ENCODE data around the gene FANK1. TPM values are rescaled to one million over a fixed set of nuclear protein-coding genes. Genes with fewer than 3 reads are reported as not detected.
A peak's percentile ranks its signal among the peaks of the same experiment; 100 is the strongest.
"Not testable (repeated sequence)": the region's sequence is repeated elsewhere in the genome, so short reads cannot be mapped to it uniquely, and the experiment has no call there.

FANK1 gene
- polyA plus RNA-seq, 4 donors: 8.0 to 11.0 (median 10.5) TPM

DNA sequence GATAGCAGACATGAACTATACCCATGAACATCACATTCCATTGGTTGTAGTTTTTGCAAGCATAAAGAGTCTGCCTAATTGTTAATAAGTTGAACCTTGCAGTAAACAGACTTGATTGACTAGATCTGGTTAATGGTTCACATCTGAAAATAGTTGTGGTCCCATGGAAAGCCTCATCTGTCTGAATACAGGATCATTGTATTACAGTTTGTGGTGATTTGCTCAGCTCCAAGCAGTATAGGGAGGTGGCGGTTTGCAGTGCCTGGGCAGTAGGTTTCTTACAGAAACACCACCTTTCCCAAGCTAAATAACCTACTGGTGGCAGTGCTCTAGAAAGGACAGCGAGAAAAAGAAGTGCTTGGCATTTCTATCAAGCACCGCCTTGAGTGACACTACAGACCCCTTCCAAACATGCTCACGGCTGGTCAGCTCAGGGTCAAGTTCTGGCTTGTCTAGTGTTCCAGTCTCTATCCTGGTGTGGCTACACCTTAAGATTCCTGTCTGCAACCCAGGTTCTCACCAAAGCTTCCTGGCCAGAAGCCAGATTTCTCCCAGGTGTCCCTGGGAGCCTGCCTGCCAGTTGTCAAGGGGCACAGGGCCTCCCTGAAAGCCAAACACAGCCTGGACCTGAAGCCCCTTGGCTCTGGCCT is 119.9 kb downstream of the FANK1 start:
- DNase-seq (ENCODE audit: low read depth in 4 of 4, low spot score in 2 of 4): no peak

DNA sequence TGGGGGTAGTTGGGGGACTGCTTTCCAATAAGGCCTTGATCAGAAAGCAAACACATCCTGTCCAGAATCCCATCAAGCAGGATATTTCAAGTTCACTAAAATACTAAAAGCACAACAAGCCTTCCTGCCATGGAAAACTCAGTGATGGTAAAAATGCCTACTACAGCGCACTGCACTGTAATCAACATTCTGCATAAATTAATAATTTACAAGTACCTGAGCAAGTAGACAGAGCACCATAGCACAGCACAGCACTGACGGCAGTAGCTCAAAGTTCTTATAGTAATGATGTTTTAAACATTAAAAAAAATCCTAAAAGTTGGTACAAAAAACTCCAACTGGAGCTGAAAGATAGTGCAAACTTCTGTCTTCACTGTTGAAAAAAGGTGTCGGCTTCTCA is 120.5 kb downstream of the FANK1 start:
- DNase-seq (ENCODE audit: low read depth in 4 of 4, low spot score in 2 of 4): no peak

DNA sequence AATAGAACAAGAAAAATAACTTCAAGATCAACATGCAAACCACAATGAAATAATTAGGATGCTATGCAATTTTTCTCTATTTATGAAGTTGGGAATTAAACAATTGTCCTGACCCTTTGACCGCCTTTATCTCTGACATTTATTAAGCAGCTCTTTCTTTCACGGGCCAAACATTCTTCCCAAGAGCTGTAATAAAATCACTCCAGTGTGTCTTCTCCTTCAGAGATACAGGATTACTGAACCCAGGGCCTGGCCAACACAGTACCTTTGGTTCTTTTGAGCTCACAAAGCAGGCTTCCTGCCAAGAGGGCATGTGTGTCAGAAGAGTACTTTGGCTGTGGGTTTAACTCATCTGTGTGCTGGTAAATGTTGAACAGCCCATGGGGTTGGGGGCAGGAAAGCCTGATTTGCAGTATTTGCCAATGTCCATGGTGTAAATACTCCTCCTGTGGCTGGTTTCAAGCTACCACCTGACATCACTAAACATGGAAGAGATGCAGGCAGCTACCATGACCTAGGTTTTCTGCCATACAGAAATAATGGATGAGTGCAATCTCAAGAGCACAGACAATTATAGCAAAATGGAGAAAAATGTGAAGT is 121.7 kb downstream of the FANK1 start:
- DNase-seq (ENCODE audit: low read depth in 4 of 4, low spot score in 2 of 4): no peak

DNA sequence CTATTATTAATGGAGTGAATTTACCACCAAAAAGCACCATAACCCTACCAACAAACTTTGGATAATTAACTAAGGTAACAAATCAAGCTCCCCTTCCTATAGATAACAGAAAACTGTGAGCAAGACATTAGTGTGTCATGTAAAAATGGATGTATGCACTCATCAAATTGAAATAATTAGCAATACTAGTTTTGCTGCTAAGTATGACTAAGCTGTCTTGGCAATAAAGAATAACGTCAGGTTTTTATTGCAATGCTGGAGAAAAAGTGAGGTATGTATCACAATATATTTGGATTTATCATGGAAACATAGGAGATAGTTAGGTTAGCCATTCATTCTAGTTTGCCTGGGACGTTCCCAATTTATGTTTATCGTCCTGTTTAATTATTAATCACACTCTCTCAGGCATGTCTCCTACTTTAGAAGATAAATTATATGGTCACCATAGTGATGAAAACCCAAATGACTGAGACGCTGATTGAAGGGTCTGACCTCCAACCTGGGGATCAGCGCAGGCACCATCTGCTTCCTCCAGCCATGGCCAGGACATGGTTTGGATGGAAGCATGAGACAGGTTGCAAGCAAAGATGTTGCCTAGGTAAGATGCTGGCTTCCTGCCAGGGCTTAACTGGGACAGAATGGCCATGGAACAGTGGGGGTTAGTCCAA is 125.6 kb downstream of the FANK1 start:
- no peak for DNase-seq (ENCODE audit: low read depth in 4 of 4, low spot score in 2 of 4)

DNA sequence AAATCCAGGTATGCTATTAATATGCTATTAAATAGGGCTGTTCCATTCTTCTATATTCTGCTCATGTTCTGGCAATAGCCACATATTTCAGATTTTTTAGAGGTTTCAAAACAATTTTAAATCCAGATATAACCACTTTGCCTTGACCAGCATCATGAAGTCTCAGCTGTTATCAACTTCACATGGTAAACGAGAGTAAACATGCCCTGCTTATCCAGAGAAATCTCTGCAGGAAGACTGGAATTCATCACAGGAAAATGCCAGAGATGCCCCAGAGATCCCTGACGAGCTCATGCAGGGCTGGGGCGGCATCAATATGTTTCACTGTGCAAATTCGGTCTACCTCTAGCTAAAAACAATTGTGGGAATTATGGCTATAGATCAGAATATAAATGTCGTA is 126.5 kb downstream of the FANK1 start:
- no peak for DNase-seq (ENCODE audit: low read depth in 4 of 4, low spot score in 2 of 4)

DNA sequence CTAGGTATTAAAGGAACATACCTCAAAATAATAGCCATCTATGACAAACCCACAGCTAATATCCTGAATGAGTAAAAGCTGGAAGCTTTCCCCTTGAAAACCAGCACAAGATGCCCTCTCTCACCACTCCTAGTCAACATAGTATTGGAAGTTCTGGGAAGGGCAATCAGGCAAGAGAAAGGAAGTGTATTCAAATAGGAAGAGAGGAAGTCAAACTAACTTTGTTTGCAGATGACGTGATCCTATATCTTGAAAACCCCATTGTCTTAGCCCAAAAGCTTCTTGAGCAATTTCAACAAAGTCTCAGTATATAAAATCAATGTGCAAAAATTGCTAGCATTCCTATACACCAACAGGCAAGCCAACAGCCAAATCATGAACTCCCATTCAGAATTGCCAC is 131.3 kb downstream of the FANK1 start:
- no peak for DNase-seq (ENCODE audit: low read depth in 4 of 4, low spot score in 2 of 4)

DNA sequence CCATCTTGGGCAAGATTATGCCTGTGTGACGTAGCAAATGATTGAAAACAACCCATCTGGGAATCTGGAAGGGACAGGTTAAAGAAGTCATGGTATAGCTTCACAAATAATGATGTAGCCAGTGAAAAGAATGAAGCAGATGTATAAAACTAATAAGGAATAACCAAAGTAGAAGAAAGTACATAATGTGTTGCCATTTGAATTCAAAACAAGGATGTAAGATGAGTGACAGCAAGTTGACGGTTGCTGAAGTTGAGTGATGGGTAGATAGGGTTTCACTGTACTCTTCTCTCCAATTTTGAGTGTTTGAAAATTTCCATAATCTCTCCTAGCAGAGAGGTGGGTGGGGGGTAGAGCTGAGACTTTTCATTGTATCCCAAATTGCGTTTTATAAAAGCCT is 133.6 kb downstream of the FANK1 start:
- no peak for DNase-seq (ENCODE audit: low read depth in 4 of 4, low spot score in 2 of 4)

DNA sequence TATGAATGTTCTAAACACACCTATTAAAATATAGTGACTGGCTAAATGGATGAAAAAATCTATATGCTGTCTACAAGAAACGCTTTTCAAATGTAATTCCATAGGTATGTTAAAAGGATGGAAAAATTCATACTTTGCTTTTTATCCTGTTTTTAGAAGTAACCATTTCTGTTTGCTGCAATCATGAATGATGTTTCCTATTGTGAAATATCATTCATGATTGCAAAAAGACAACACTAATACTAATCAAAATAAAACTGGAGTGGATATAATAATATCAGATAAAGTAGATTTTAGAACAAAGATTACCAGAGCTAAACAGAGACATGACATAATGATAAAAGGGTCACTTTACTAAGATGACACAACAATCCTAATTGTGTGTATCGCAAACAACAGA is 138.2 kb downstream of the FANK1 start:
- no peak for DNase-seq (ENCODE audit: low read depth in 4 of 4, low spot score in 2 of 4)

DNA sequence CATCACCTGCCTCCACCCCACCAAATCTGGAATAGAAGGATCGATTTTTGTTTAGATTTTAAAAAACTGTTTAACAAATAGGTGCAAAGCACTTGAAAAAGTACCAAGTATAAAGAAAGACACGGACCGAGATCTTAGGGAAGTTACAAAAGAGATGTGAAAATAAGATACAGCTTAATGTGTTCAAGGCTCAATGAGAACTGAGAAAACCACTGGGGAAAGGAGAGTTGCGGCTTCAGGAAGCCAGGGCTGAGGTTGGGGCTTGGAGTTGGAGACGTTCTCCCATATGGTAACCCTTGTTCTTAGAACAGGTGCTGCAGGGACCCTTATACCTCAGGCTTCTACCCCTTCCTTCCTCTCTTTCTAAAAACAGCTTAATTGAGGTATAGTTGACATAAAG is 140.2 kb downstream of the FANK1 start:
- DNase-seq (ENCODE audit: low read depth in 4 of 4, low spot score in 2 of 4): no peak

DNA sequence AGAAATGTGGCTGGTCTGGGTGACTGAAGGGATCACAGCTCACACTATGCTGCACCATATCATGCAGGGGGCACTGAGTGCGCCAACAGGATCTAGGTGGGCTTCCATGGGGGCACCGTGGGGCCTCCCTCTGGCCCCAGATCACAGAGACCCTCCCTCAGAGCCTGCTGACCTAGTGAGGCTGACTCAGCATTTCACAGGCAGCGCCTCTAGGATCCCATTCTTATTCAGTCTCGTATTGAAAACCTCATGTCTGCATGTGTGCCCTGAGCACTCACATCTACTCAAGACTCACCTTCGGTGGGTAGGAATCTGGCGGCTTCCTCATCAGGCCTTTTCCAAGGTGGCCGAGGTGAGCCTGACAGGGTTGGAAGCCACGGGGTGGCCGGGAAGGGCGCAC is 141.6 kb downstream of the FANK1 start:
- DNase-seq (ENCODE audit: low read depth in 4 of 4, low spot score in 2 of 4): no peak

DNA sequence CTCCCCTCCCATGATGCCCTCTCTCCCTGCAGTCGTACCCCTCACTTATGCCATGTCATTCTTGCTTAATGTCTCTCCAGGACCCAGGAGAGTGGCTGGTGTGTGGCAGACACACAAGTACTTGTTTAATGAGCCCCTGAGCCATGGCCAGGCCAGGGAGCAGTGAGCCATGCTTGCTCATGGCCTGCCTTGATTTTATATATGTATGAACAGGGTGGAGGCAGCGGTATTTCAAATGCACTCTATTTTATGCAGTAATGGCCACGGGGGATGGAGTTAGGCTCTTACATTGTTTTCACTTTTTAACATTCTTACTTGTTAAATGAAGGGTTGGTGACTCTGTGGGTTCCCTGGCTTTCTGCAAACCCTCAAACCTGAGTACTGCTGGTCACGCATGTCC is 144.8 kb downstream of the FANK1 start:
- no peak for DNase-seq (ENCODE audit: low read depth in 4 of 4, low spot score in 2 of 4)

DNA sequence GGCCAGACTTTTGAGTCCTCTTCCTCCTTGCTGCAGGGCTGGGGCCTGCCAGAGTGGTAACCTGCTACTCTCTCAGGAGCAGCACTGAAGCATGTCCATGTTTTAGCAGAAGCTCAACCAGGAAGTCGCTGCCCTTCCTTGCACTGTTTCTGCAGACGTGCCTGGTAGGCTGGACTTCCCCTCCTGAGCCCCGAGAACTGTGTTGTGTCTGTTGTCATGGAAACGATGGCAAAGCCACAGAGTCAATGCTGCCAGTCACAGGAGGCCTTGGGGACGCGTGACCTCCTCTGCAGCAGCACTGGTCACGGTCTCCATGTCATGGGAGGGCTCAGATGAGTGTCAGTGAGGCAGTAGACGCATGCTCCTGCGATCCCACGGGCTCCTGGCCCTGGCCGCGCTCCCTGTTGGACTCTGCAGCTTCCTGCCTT is 145.5 kb downstream of the FANK1 start:
- DNase-seq (ENCODE audit: low read depth in 4 of 4, low spot score in 2 of 4): peak; percentile 69 to 87 (median 74)

DNA sequence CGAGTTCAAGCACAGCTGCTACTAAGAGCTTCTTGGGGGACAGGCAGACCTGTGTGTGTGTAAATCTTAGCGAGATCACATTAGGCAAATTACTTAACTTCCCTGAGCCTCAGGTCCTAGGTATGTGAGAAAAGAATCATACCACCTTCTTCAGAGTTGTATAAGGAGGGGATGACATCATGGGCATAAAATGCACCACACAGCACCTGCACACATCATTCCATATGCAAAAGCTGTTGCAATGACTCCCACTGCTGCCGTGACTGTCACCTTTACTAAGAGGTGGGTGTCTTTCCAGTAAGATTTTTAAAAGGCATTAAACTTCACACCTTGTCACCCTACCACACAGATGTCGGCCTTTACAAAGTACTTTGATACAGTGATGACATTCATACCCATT is 146.0 kb downstream of the FANK1 start:
- DNase-seq (ENCODE audit: low read depth in 4 of 4, low spot score in 2 of 4): no peak

DNA sequence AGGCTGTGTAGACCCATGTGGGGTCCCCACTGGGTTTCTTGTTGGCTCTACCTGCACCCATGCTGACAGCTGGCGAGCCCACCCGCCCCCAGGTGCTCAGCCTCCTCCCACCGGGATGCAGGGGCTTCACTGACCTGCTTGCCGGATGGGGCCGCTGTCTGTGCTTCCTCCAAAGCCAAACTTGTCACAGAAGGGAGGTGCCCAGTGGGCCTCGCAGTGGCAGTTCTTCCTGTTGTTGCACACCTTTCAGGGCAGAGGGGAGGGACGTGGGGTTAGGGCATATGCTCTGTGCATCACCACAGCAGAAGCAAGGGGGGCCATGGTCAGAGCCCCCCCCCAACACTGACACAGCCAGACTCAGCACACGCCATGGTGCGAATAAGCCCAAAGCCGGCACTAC is 146.5 kb downstream of the FANK1 start:
- DNase-seq (ENCODE audit: low read depth in 4 of 4, low spot score in 2 of 4): no peak

DNA sequence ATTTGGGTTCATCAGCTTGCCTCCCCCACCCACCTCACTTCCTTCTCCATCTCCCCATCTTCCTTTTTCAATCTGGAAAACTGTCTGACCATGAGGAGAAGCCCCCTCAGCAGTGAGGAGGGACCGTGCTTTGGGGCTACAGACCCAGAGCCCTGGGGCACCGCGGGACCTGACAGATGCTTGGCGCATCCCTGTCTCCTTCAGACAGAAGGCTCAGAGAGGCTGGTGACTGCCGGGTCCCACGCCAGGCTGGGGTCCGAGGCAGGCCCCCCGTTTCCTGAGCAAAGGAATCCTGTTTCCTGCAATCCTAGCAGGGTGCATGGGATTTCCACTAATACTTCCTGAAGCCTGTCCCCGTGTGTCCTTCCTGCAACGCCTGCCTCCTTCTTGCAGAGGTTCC is 147.0 kb downstream of the FANK1 start:
- DNase-seq (ENCODE audit: low read depth in 4 of 4, low spot score in 2 of 4): no peak

DNA sequence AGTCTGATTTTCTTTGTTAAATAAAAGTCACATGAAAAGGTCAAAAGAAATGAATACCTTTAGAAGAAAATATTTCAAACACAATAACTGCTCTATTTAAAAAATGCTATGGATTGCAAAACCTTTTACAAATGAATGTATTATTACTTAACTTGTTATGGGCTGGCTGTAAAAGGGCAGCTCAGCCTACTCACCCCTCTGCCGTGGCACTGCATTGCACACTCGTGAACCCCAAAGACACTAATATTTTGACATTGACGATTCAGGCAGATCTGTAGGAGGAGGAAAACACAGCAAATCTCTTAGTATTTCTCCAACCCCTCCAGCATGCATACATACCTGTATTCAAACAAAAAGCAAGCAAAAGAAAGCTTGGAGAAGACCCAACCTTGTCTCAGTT is 149.5 kb downstream of the FANK1 start:
- no peak for DNase-seq (ENCODE audit: low read depth in 4 of 4, low spot score in 2 of 4)

DNA sequence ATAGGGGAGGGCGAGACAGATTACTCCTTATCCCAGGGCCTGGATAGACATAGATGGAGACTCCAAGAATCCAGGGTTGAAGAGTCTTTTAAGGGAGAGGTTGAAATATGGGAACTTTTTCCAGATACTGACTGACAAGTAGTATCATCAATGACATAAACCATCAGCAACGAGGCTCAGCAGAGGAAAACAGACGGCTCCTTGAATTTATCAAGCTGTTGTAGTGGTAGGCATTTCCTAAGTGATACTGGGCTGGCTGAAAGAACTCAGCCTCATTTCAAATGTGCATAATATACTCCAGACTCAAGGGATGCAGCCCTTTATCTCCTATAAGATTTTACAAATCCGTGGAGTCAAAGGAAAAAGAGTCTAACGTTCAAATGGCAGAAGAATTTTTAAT is 150.5 kb downstream of the FANK1 start:
- no peak for DNase-seq (ENCODE audit: low read depth in 4 of 4, low spot score in 2 of 4)

DNA sequence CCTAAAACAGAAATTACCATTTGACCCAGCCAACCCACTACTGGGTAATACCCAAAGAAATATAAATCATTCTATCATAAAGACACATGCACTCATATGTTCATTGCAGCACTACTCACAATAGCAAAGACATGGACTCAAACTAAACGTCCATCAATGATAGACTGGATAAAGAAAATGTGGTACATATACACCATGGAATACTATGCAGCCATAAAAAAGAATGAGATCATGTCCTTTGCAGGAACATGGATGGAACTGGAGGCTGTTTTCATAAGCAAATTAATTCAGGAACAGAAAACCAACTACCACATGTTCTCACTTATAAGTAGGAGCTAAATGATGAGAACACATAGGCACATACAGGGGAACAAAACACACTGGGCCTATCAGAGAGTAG is 151.4 kb downstream of the FANK1 start:
- not testable (repeated sequence) for DNase-seq (ENCODE audit: low read depth in 4 of 4, low spot score in 2 of 4)

DNA sequence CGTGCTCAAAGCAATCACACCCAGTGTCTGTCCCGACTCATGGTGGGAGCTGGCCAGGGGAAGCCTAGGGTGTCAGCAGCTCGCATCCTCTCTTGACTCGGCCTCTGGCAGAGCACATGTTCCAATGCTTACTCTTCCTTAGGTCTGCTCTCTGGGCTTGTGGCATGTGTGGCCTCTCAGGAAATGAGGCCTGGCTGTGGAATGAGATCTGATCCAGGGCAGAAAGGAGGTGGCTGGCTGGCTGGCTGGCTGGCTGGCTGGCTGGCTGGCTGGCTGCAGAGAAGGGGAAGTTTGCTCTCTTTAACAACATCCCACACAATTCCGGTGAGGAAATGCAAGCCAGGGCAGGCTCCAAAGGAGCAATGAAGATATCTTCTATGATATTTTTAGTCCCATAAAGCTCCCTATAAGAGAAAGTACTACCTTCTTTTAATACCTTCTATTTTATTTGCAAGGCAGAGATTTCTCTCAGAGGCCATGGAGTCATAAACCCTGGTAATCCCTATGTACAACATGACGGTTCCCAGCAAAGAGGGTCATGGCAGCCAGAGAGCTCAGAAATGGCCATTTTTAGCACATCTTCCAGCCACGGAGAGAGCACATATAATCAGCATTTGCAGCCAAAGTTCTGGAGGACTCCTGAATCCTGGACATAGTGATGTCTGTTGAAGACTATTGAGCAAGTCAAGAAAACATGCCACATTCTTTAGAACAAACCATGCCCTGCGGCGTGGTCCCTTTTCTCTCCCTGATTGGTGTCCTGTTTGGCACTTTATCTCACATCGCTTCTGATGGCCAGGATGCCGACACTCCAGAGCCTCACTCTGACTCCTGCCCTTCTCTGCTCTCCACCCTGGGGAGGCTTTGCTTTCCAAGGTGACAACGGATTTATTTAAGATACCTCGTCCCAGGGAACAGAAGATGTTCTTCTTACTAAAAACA is 153.7 kb downstream of the FANK1 start:
- no peak for DNase-seq (ENCODE audit: low read depth in 4 of 4, low spot score in 2 of 4)

DNA sequence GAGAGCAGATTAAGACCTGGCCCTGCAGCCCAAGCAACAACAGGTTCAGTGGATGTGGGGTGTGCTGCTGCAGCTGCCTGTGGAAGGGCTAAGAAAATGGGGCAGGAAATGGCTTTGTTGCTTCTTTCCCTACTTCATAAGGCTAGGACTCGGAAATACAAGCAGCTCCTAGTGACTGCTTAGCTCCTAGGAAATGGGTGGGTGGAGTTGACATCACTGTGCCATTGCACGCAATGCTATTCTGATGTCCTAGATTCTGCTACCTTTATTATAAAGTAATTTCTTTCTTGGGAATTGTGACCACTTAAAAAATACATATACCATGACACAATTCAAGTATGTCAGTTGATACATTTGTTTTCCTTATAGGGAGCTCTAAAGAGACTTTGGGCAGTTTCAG is 155.8 kb downstream of the FANK1 start:
- no peak for DNase-seq (ENCODE audit: low read depth in 4 of 4, low spot score in 2 of 4)

DNA sequence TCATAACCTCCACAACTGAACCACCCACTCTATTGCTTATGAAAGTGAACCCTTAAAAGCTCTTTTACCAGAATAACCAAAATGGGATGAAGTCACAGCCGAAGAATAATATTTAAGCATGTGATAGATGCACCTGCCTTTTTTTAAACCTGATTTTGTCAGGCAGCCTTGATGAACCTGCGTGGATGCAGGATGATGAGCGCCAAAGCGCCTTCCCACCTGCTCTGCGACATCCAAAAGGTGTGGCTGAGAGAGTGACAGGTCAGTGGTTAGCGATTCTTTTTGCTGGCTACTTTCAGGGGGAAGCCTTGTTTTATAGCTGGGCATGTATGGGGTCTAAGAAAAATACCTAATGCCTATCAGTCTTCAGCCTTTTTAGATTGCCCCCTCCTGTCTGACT is 157.8 kb downstream of the FANK1 start:
- DNase-seq (ENCODE audit: low read depth in 4 of 4, low spot score in 2 of 4): no peak

Data from left renal cortex interstitium (tissue), 4 donors.